HepG2 (cell line): ENCODE measurements around the gene RNF123. TPM values are rescaled to one million over a fixed set of nuclear protein-coding genes. Genes with fewer than 3 reads are reported as not detected.
A peak's percentile ranks its signal among the peaks of the same experiment; 100 is the strongest.

Source experiments
- CREB3 ChIP-seq: sonication (generic); formaldehyde crosslinking; IDR thresholded peaks from 2 replicates; pipeline ENCODE4 v1.5.0; 2020; ENCODE audit warnings: missing genetic modification reagents
- ELF3 ChIP-seq: IDR thresholded peaks from 2 replicates; pipeline ENCODE4 v1.6.1; 2016; ENCODE audit warnings: missing genetic modification reagents, missing compliant biosample characterization
- ETS1 ChIP-seq: sonication (generic); formaldehyde crosslinking; IDR thresholded peaks from 2 replicates; pipeline ENCODE4 v1.4.0; 2020; ENCODE audit warnings: missing genetic modification reagents
- HOXA5 ChIP-seq: sonication (generic); formaldehyde crosslinking; IDR thresholded peaks from 2 replicates; pipeline ENCODE4 v1.4.0; 2020; ENCODE audit warnings: missing genetic modification reagents
- JARID2 ChIP-seq: sonication (generic); formaldehyde crosslinking; IDR thresholded peaks from 2 replicates; pipeline ENCODE4 v1.8.1; 2023; ENCODE audit warnings: missing genetic modification reagents, inconsistent platforms; ENCODE audit not compliant: insufficient replicate concordance
- JUND ChIP-seq: sonication (generic); formaldehyde crosslinking; IDR thresholded peaks from 2 replicates; pipeline ENCODE4 v1.8.0; 2022; ENCODE audit warnings: mild to moderate bottlenecking, missing genetic modification reagents
- PRDM10 ChIP-seq: sonication (generic); formaldehyde crosslinking; IDR thresholded peaks from 2 replicates; pipeline ENCODE4 v1.4.0; 2020; ENCODE audit warnings: low read depth, missing genetic modification reagents
- SAP130 ChIP-seq: IDR thresholded peaks from 2 replicates; pipeline ENCODE4 v1.6.1; 2016; ENCODE audit warnings: low read depth
- TCF12 ChIP-seq, 2 experiments: fragments of 450-650 bp in 1 of 2; sonication (generic) in 1 of 2; formaldehyde crosslinking in 1 of 2; IDR thresholded peaks; 2 replicates each; pipeline versions ENCODE4 v1.6.1 to v1.8.0; 2017 to 2022; ENCODE audit warnings: antibody characterized with exemption in 1 of 2, mild to moderate bottlenecking in 1 of 2, missing genetic modification reagents in 1 of 2, moderate library complexity in 1 of 2
- ZNF124 ChIP-seq: sonication (generic); formaldehyde crosslinking; IDR thresholded peaks from 2 replicates; pipeline ENCODE4 v1.4.0; 2020; ENCODE audit warnings: missing genetic modification reagents
- ZNF142 ChIP-seq: sonication (generic); formaldehyde crosslinking; IDR thresholded peaks from 2 replicates; pipeline ENCODE4 v1.4.0; 2020; ENCODE audit warnings: missing genetic modification reagents
- ZNF362 ChIP-seq: sonication (generic); formaldehyde crosslinking; IDR thresholded peaks from 2 replicates; pipeline ENCODE4 v1.4.0; 2020; ENCODE audit warnings: missing genetic modification reagents, mild to moderate bottlenecking, borderline replicate concordance
- ZNF546 ChIP-seq: sonication (generic); formaldehyde crosslinking; conservative IDR thresholded peaks from 2 replicates; pipeline ENCODE4 v1.8.1; 2023; ENCODE audit warnings: mild to moderate bottlenecking, missing genetic modification reagents
- ZNF549 ChIP-seq: sonication (generic); formaldehyde crosslinking; IDR thresholded peaks from 2 replicates; pipeline ENCODE4 v1.5.0; 2020; ENCODE audit warnings: missing genetic modification reagents
- ZNF615 ChIP-seq: sonication (generic); formaldehyde crosslinking; IDR thresholded peaks from 2 replicates; pipeline ENCODE4 v1.5.0; 2020; ENCODE audit warnings: mild to moderate bottlenecking, missing genetic modification reagents, borderline replicate concordance
- polyA plus RNA-seq, 8 experiments: library from polyadenylated mRNA; depleted of rRNA in 3 of 8; stranded (reverse) in 7 of 8; unstranded in 1 of 8; fragments of >200 nt; fragmentation: Illumina TruSeq in 4 of 8; extraction: Trizol in 4 of 8; gene quantifications; 2 replicates each; pipeline versions ENCODE4 v1.2.1 to v1.2.3, GENCODE V29; 2011 to 2016; ENCODE audit warnings: low read depth in 4 of 8, missing spikeins in 1 of 8, mixed read lengths in 1 of 8; ENCODE audit not compliant: insufficient read depth in 1 of 8
- total RNA-seq, 5 experiments: library from RNA; depleted of rRNA; stranded (reverse); fragments of >200 nt; fragmentation: Illumina TruSeq; extraction: Trizol; gene quantifications; 2 replicates each; pipeline ENCODE4 v1.2.3, GENCODE V29; 2016; ENCODE audit warnings: low read depth in 1 of 5

RNF123 gene
- total and polyA plus RNA-seq, 2 of the 13 experiments (the other 11 are each of a cell fraction or from before 2014, with no cell fraction given) = 29.9 to 82.2 TPM

GRCh38 chr3:49673715-49674496 is 15.5 kb upstream of the RNF123 start, which contains the start of gene APEH (continued):
- no peak for TF ChIP-seq ZNF362 (CRISPR knock-in tag)
- no peak for TF ChIP-seq ZNF615 (CRISPR knock-in tag)
- TF ChIP-seq ZNF549 = no peak
- TF ChIP-seq ZNF546 (CRISPR knock-in tag) = peak; percentile 70; the same call in 1 of the 2 replicates
- no peak for TF ChIP-seq CREB3 (CRISPR knock-in tag)
- TF ChIP-seq ZNF124 (CRISPR knock-in tag) = no peak
- peak; percentile 81 for TF ChIP-seq ELF3 (CRISPR knock-in tag)
- no peak for TF ChIP-seq JARID2
- TF ChIP-seq ETS1 (CRISPR knock-in tag) = no peak
- no peak; the same call in 1 of the 2 replicates for TF ChIP-seq ZNF142 (CRISPR knock-in tag)
- TF ChIP-seq TCF12 (IDR thresholded peaks at IDR 0.05) = no peak
- no peak for TF ChIP-seq TCF12 (CRISPR knock-in tag; IDR thresholded peaks at IDR 0.05)
- TF ChIP-seq PRDM10 (CRISPR knock-in tag) = no peak
- TF ChIP-seq HOXA5 = no peak
- peak; percentile 95 for TF ChIP-seq SAP130 (CRISPR knock-in tag)
- TF ChIP-seq JUND (CRISPR knock-in tag) = no peak
